ENCODE results near the gene RPS2.

Gene RPS2

GRCh38 chr16:1953734-1954133, 10.9 kb downstream of the RPS2 start:
- Histone ChIP-seq H3K36me3 (ENCODE audit: control insufficient read depth, insufficient read depth, low read length) (no peaks in the 10 kb centered on the region), H3K4me3 (ENCODE audit: insufficient read depth, low read depth, low read length, poor library complexity, severe bottlenecking) (no peak overlapping the region), H3K27me3 (replicated peaks; ENCODE audit: control insufficient read depth, insufficient read depth, low read length, poor library complexity, severe bottlenecking) (no peaks in the 10 kb centered on the region), H3K9me3 (ENCODE audit: control insufficient read depth, low read length) (no peaks in the 10 kb centered on the region), H3K4me1 (ENCODE audit: control insufficient read depth, insufficient read depth, low read length, poor library complexity, severe bottlenecking) (peaks cover under 1% of the 10 kb centered on the region), H3K27ac (ENCODE audit: insufficient read depth, low read length, poor library complexity, severe bottlenecking) (no peak overlapping the region)
- no peak for DNase-seq

DNA sequence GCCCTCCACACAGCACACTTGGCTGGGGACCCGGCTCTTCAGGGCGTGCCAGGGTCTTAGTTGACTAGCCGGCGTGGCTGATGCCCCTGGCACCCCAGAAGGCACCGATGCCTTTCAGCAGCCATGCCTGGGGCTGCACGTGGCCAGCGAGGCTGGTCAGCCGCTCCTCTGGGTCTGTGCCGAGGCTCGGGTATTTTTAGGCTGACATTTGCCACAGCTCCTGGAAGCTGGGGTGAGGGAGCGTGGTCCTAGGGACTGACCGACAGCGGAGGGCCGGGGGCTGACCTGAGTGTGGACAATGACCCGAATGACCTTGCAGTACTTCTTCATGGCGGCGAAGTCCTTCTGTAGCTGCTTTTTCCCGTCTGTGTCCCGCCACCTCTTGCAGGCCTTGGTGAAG, 14.1 kb downstream of the RPS2 start:
- Histone ChIP-seq H3K36me3 (ENCODE audit: control insufficient read depth, insufficient read depth, low read length) (no peaks in the 10 kb centered on the region), H3K27me3 (replicated peaks; ENCODE audit: control insufficient read depth, insufficient read depth, low read length, poor library complexity, severe bottlenecking) (no peaks in the 10 kb centered on the region), H3K27ac (ENCODE audit: insufficient read depth, low read length, poor library complexity, severe bottlenecking) (no peak overlapping the region), H3K4me1 (ENCODE audit: control insufficient read depth, insufficient read depth, low read length, poor library complexity, severe bottlenecking) (no peaks in the 10 kb centered on the region), H3K4me3 (ENCODE audit: insufficient read depth, low read depth, low read length, poor library complexity, severe bottlenecking) (no peak overlapping the region), H3K9me3 (ENCODE audit: control insufficient read depth, low read length) (no peaks in the 10 kb centered on the region)
- no peak for DNase-seq

- Histone ChIP-seq H3K9me3 (ENCODE audit: control insufficient read depth, low read length) (no peaks in the 10 kb centered on the region), H3K27ac (ENCODE audit: insufficient read depth, low read length, poor library complexity, severe bottlenecking) (no peak overlapping the region), H3K36me3 (ENCODE audit: control insufficient read depth, insufficient read depth, low read length) (no peaks in the 10 kb centered on the region), H3K4me3 (ENCODE audit: insufficient read depth, low read depth, low read length, poor library complexity, severe bottlenecking) (no peak overlapping the region), H3K4me1 (ENCODE audit: control insufficient read depth, insufficient read depth, low read length, poor library complexity, severe bottlenecking) (no peaks in the 10 kb centered on the region), H3K27me3 (replicated peaks; ENCODE audit: control insufficient read depth, insufficient read depth, low read length, poor library complexity, severe bottlenecking) (no peaks in the 10 kb centered on the region)
- no peak for DNase-seq
These were observed 14.6 kb downstream of the RPS2 start for GRCh38 chr16:1950047-1950446.

- Histone ChIP-seq H3K36me3 (ENCODE audit: control insufficient read depth, insufficient read depth, low read length) (no peaks in the 10 kb centered on the region), H3K27ac (ENCODE audit: insufficient read depth, low read length, poor library complexity, severe bottlenecking) (no peak overlapping the region), H3K4me3 (ENCODE audit: insufficient read depth, low read depth, low read length, poor library complexity, severe bottlenecking) (no peak overlapping the region), H3K9me3 (ENCODE audit: control insufficient read depth, low read length) (no peaks in the 10 kb centered on the region), H3K27me3 (replicated peaks; ENCODE audit: control insufficient read depth, insufficient read depth, low read length, poor library complexity, severe bottlenecking) (no peaks in the 10 kb centered on the region), H3K4me1 (ENCODE audit: control insufficient read depth, insufficient read depth, low read length, poor library complexity, severe bottlenecking) (no peaks in the 10 kb centered on the region)
- DNase-seq = no peak
These were observed 15.1 kb downstream of the RPS2 start for GRCh38 chr16:1949507-1949906.

- Histone ChIP-seq H3K9me3 (ENCODE audit: control insufficient read depth, low read length) (no peaks in the 10 kb centered on the region), H3K4me3 (ENCODE audit: insufficient read depth, low read depth, low read length, poor library complexity, severe bottlenecking) (no peak overlapping the region), H3K4me1 (ENCODE audit: control insufficient read depth, insufficient read depth, low read length, poor library complexity, severe bottlenecking) (peaks cover 5% of the 10 kb centered on the region), H3K27me3 (replicated peaks; ENCODE audit: control insufficient read depth, insufficient read depth, low read length, poor library complexity, severe bottlenecking) (no peaks in the 10 kb centered on the region), H3K27ac (ENCODE audit: insufficient read depth, low read length, poor library complexity, severe bottlenecking) (no peak overlapping the region), H3K36me3 (ENCODE audit: control insufficient read depth, insufficient read depth, low read length) (no peaks in the 10 kb centered on the region)
- DNase-seq = no peak
These were observed 17.3 kb downstream of the RPS2 start for GRCh38 chr16:1947369-1947670.

- H3K9me3 ChIP-seq (ENCODE audit: control insufficient read depth, low read length) = no peaks in the 10 kb centered on the region
- no peak for DNase-seq
- no peak overlapping the region for H3K4me3 ChIP-seq (ENCODE audit: insufficient read depth, low read depth, low read length, poor library complexity, severe bottlenecking)
- no peaks in the 10 kb centered on the region for H3K27me3 ChIP-seq (replicated peaks; ENCODE audit: control insufficient read depth, insufficient read depth, low read length, poor library complexity, severe bottlenecking)
- H3K36me3 ChIP-seq (ENCODE audit: control insufficient read depth, insufficient read depth, low read length) = no peaks in the 10 kb centered on the region
- H3K27ac ChIP-seq (ENCODE audit: insufficient read depth, low read length, poor library complexity, severe bottlenecking) = no peak overlapping the region
- H3K4me1 ChIP-seq (ENCODE audit: control insufficient read depth, insufficient read depth, low read length, poor library complexity, severe bottlenecking) = peaks cover 9% of the 10 kb centered on the region
These were observed 17.9 kb downstream of the RPS2 start for GRCh38 chr16:1946495-1947368.

DNA sequence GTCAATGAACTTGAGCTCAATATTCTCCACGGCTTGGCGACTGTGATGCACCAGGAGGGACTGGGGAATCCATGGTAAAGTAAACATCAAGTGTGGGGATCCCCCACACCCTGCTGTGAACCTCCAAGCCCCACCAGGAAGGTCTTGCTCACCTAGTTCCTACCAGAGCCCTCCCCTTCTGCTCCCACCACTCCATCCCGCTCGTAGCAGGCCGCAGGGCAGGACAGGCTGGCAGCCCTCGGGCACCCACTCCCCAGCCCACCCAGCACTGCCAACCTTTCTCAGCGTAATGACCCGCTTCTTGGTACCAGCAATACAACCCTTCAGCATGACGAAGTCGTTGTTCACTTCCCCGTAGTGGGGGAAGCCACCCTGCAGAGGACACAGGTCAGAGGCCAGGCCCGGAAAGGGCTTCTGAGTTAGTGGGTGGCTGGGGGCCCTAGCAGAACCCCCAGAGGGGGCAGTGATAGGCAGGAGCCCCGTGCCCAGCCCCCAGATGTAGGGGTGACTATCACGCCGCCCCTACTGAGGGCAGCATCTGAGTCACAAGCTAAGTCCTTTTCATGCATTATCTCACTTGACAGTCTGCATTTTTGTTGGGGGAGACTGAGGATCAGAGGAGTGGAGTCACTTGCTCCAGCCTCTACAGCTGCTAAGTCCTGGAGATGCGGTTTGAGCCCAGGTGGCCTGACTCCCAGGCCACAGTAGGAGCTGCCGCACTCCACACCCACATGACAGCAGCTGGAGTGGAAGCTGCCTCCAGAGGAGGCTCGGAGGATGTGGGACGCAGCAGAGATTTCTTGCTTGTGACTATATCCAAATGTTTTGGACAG, 18.9 kb downstream of the RPS2 start:
- no peak for DNase-seq
- Histone ChIP-seq H3K4me1 (ENCODE audit: control insufficient read depth, insufficient read depth, low read length, poor library complexity, severe bottlenecking) (peaks cover 9% of the 10 kb centered on the region), H3K27ac (ENCODE audit: insufficient read depth, low read length, poor library complexity, severe bottlenecking) (no peak overlapping the region), H3K27me3 (replicated peaks; ENCODE audit: control insufficient read depth, insufficient read depth, low read length, poor library complexity, severe bottlenecking) (no peaks in the 10 kb centered on the region), H3K4me3 (ENCODE audit: insufficient read depth, low read depth, low read length, poor library complexity, severe bottlenecking) (no peak overlapping the region), H3K36me3 (ENCODE audit: control insufficient read depth, insufficient read depth, low read length) (no peaks in the 10 kb centered on the region), H3K9me3 (ENCODE audit: control insufficient read depth, low read length) (no peaks in the 10 kb centered on the region)

DNA sequence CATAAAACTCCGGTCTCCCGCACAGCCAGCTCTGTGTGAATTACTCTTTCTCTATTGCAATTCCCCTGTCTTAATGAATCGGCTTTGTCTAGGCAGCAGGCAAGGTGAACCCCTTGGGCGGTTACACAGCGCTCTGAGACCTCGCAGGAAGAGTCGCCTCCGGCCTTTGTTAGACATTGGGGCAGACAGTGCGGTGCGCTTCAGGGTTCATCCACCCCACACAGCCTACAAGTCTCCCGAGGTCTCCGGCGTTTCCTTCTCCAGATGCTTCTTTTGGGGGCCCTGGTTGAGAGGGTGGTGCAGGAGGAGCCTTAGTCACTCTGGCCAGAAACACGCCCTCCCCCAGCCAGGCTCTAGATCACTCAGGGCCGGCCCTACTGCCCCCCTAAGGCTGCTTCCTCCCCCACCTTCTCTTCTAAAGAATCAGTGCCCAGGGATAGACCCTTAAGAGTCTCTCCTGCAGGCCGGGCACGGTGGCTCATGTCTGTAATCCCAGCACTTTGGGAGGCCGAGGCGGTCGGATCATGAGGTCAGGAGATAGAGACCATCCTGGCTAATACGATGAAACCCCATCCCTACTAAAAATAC, 19.9 kb downstream of the RPS2 start:
- no peaks in the 10 kb centered on the region for H3K27me3 ChIP-seq (replicated peaks; ENCODE audit: control insufficient read depth, insufficient read depth, low read length, poor library complexity, severe bottlenecking)
- no peak overlapping the region for H3K27ac ChIP-seq (ENCODE audit: insufficient read depth, low read length, poor library complexity, severe bottlenecking)
- no peak overlapping the region for H3K4me3 ChIP-seq (ENCODE audit: insufficient read depth, low read depth, low read length, poor library complexity, severe bottlenecking)
- H3K9me3 ChIP-seq (ENCODE audit: control insufficient read depth, low read length) = no peaks in the 10 kb centered on the region
- no peak for DNase-seq
- H3K4me1 ChIP-seq (ENCODE audit: control insufficient read depth, insufficient read depth, low read length, poor library complexity, severe bottlenecking) = peaks cover 9% of the 10 kb centered on the region
- no peaks in the 10 kb centered on the region for H3K36me3 ChIP-seq (ENCODE audit: control insufficient read depth, insufficient read depth, low read length)

DNA sequence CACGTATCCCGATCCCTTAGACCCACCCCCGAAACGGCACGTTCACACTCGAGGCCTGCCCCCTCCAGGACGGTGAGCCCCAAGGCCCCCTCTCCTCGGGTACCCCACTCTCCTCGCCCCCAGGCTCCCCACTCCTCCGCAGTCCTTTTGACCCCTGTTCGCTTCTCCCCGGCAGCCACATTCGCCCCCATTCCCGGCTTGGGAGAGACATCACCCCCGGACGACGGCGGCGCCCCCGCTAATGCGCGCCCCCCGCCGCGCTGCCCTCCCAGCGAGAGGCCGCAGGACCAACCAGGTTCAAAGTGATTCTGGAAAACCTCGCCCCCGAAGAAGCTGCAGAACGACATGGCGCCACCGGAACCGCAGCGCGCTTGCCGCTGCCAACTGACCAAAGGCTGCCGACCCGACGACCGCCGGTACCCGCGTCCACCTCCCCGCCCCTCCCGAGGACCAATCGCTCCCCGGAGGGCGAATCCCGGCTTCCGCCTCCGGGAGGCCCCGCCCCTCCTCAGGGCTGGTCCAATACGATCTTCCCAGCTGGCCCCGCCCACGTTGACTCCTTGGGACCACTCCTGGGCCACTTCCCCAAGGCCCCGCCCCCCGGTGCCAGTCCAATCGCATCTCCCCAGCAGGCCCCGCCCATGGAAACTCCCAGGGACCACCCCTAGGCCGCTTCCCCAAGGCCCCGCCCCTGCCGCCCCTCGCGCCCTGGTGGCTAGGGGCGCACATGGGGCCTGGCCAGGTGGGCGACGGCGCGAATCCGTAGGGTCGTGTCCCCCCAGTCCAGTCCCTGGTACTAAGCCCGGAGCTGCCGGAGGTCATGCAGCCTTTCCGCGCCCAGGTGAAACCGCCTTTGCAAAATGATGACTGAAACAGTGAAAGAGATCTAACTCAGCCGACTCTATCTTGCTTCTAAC, 21.6 kb downstream of the RPS2 start, which contains the start of gene MSRB1:
Gene MSRB1, minus strand, starts transcription at position 390 of the 917 bp plus-strand sequence. Its CDS starts 43 bp downstream, at position 347.
- H3K27ac ChIP-seq (ENCODE audit: insufficient read depth, low read length, poor library complexity, severe bottlenecking) = peak within 1 kb of the TSS; percentile 70
- peak within 1 kb of the TSS; percentile 95 for H3K4me3 ChIP-seq (ENCODE audit: insufficient read depth, low read depth, low read length, poor library complexity, severe bottlenecking)
- H3K4me1 ChIP-seq (ENCODE audit: control insufficient read depth, insufficient read depth, low read length, poor library complexity, severe bottlenecking) = peaks cover 9% of the 10 kb centered on the region

More for the DNA sequence above, 21.6 kb downstream of the RPS2 start, which contains the start of gene MSRB1:
- Histone ChIP-seq H3K9me3 (ENCODE audit: control insufficient read depth, low read length) (no peaks in the 10 kb centered on the region), H3K36me3 (ENCODE audit: control insufficient read depth, insufficient read depth, low read length) (peaks cover 15% of the 10 kb centered on the region), H3K27me3 (replicated peaks; ENCODE audit: control insufficient read depth, insufficient read depth, low read length, poor library complexity, severe bottlenecking) (no peaks in the 10 kb centered on the region)
- DNase-seq = peak; percentile 97 to 99 (median 99)

Data from effector memory CD4-positive, alpha-beta T cell (primary cell).